Mucosa of descending colon (tissue), 3 donors: Measurements from ENCODE around the gene ARHGAP35. TPM values are rescaled to one million over a fixed set of nuclear protein-coding genes. Genes with fewer than 3 reads are reported as not detected.
"Not testable (repeated sequence)": the region's sequence is repeated elsewhere in the genome, so short reads cannot be mapped to it uniquely, and the experiment has no call there.

Experiments used
- ATAC-seq: fragments of 200-7000 bp; cut with Tn5 transposase; one replicate; pipeline ENCODE4 v1.9.1; 2020; ENCODE audit warnings: mild to moderate bottlenecking, moderate library complexity
- DNase-seq, 3 donors: peaks; one replicate each; pipeline ENCODE4 v3.0.0-alpha.2; 2020
- H3K36me3 ChIP-seq: fragments of 200-600 bp; one replicate; pipeline ENCODE4 v1.8.0; 2021; ENCODE audit warnings: low read depth, mild to moderate bottlenecking
- H3K4me1 ChIP-seq: fragments of 200-600 bp; one replicate; pipeline ENCODE4 v1.8.0; 2021; ENCODE audit warnings: low read depth, mild to moderate bottlenecking
- H3K4me3 ChIP-seq: fragments of 200-600 bp; one replicate; pipeline ENCODE4 v1.8.0; 2021; ENCODE audit warnings: mild to moderate bottlenecking
- H3K9me3 ChIP-seq: fragments of 200-600 bp; one replicate; pipeline ENCODE4 v1.8.0; 2021; ENCODE audit warnings: mild to moderate bottlenecking
- CTCF ChIP-seq: fragments of 200-600 bp; IDR thresholded peaks from one replicate; pipeline ENCODE4 v1.8.0; 2022; ENCODE audit warnings: antibody characterized with exemption, mild to moderate bottlenecking
- intact Hi-C, 2 donors: fragments of 100-400 bp; cut with DNase I in 1 of 2; cut with micrococcal nuclease in 1 of 2; formaldehyde crosslinking; loops; one replicate each; pipeline versions ENCODE4 v1.11.0 to v1.11.1; 2022; cut with DNase I, micrococcal nuclease
- total RNA-seq, 3 donors: library from RNA; stranded (reverse); fragmentation: NEBNext Ultra II Directional in 2 of 3; extraction: Animal tissue kit (Norgen Biotek cat#: 25700) in 2 of 3; gene quantifications; one replicate each; pipeline versions ENCODE4 v1.2.1 to v1.2.4, GENCODE V29; 2021 to 2023
- donor health status: DM: no; HTN: no; CAD: no; lungs with moderate emphysema.
- donor health status: DM: no; HTN: no; CAD: no.
- donor health status: DM: no; HTN: yes; CAD: no.

ARHGAP35 gene
- total RNA-seq, 3 donors from 2014 or later: 56.5 to 85.3 (median 82.7) TPM

GRCh38 chr19:46866407-46867136, 5.8 kb downstream of the ARHGAP35 start:
- no peak for TF ChIP-seq CTCF
- Histone ChIP-seq H3K4me1 (peaks cover 48% of the 10 kb centered on the region), H3K36me3 (no peaks in the 10 kb centered on the region), H3K4me3 (no peak overlapping the region), H3K9me3 (no peaks in the 10 kb centered on the region)
- ATAC-seq (no peak), DNase-seq (no peak)
- intact Hi-C loops: loop anchor here in 1 of 2 donors (10.0 kb wide), 1 partner anchor 78 kb away; no protein-coding TSS in a partner anchor

GRCh38 chr19:46867170-46867569, 6.4 kb downstream of the ARHGAP35 start:
- ATAC-seq (peak; percentile 38), DNase-seq (no peak)
- peaks cover 48% of the 10 kb centered on the region for H3K4me1 ChIP-seq
- TF ChIP-seq CTCF: no peak
- no peaks in the 10 kb centered on the region for H3K36me3 ChIP-seq
- H3K4me3 ChIP-seq: no peak overlapping the region
- no peaks in the 10 kb centered on the region for H3K9me3 ChIP-seq
- intact Hi-C loops: loop anchor here in 1 of 2 donors (10.0 kb wide), 1 partner anchor 78 kb away; no protein-coding TSS in a partner anchor

- intact Hi-C loops: loop anchor here in 1 of 2 donors (10.0 kb wide), 1 partner anchor 77 kb away; no protein-coding TSS in a partner anchor
- H3K4me1 ChIP-seq: peaks cover 40% of the 10 kb centered on the region
- H3K9me3 ChIP-seq: no peaks in the 10 kb centered on the region
- no peak for TF ChIP-seq CTCF
- no peaks in the 10 kb centered on the region for H3K36me3 ChIP-seq
- H3K4me3 ChIP-seq: no peak overlapping the region
- DNase-seq: no peak
- no peak for ATAC-seq
Observed at GRCh38 chr19:46868025-46868802, 7.4 kb downstream of the ARHGAP35 start.

- DNase-seq, ATAC-seq, intact Hi-C loops, H3K9me3 ChIP-seq, H3K4me3 ChIP-seq, H3K36me3 ChIP-seq: not testable (repeated sequence)
- H3K4me1 ChIP-seq: peaks cover 21% of the 10 kb centered on the region
Observed at GRCh38 chr19:46871173-46871572, 10.4 kb downstream of the ARHGAP35 start.

GRCh38 chr19:46872967-46873366, 12.2 kb downstream of the ARHGAP35 start:
- intact Hi-C loops: no loop called here
- ATAC-seq (no peak), DNase-seq (no peak)
- Histone ChIP-seq H3K36me3 (no peaks in the 10 kb centered on the region), H3K9me3 (no peaks in the 10 kb centered on the region), H3K4me1 (peaks cover 6% of the 10 kb centered on the region), H3K4me3 (no peak overlapping the region)
- TF ChIP-seq CTCF: no peak

GRCh38 chr19:46875234-46875633, 14.4 kb downstream of the ARHGAP35 start:
- Histone ChIP-seq H3K4me3 (no peak overlapping the region), H3K9me3 (no peaks in the 10 kb centered on the region), H3K4me1 (no peaks in the 10 kb centered on the region), H3K36me3 (no peaks in the 10 kb centered on the region)
- no peak for DNase-seq
- intact Hi-C loops: no loop called here
- ATAC-seq: no peak
- TF ChIP-seq CTCF: no peak
